Loucy (cell line): ENCODE measurements around the gene EIF5A.

Experiments
- H2AFZ ChIP-seq: fragments of 200-600 bp; sonication (generic); 2 replicates; pipeline ENCODE4 v1.6.0; 2016; ENCODE audit warnings: antibody characterized with exemption, mild to moderate bottlenecking, low read length, moderate library complexity
- H3F3A ChIP-seq: fragments of 200-600 bp; 2 replicates; pipeline ENCODE4 v1.6.0; 2016; ENCODE audit warnings: antibody characterized with exemption, low read depth, mild to moderate bottlenecking
- H3K27me3 ChIP-seq: fragments of 200-600 bp; sonication (generic); 2 replicates; pipeline ENCODE4 v1.6.1; 2014; ENCODE audit warnings: low read length, mild to moderate bottlenecking; ENCODE audit not compliant: insufficient read depth, poor library complexity, severe bottlenecking
- H3K36me3 ChIP-seq: fragments of 200-600 bp; sonication (generic); 2 replicates; pipeline ENCODE4 v1.6.1; 2016; ENCODE audit warnings: low read length; ENCODE audit not compliant: insufficient read depth
- H3K4me1 ChIP-seq: fragments of 200-600 bp; sonication (generic); 2 replicates; pipeline ENCODE4 v1.5.1; 2014; ENCODE audit warnings: low read length, mild to moderate bottlenecking; ENCODE audit not compliant: insufficient read depth, poor library complexity, severe bottlenecking
- H3K4me2 ChIP-seq: fragments of 200-600 bp; sonication (generic); 2 replicates; pipeline ENCODE4 v1.6.0; 2014; ENCODE audit warnings: antibody characterized with exemption, low read length, low read depth, mild to moderate bottlenecking; ENCODE audit not compliant: poor library complexity, severe bottlenecking
- H3K4me3 ChIP-seq: fragments of 200-600 bp; sonication (generic); 2 replicates; pipeline ENCODE4 v1.5.1; 2014; ENCODE audit warnings: low read length, mild to moderate bottlenecking, mixed read lengths; ENCODE audit not compliant: poor library complexity, severe bottlenecking
- H3K79me2 ChIP-seq: fragments of 200-600 bp; sonication (generic); 2 replicates; pipeline ENCODE4 v1.6.1; 2014; ENCODE audit warnings: low read length; ENCODE audit not compliant: insufficient read depth
- H3K9ac ChIP-seq: fragments of 200-600 bp; sonication (generic); 2 replicates; pipeline ENCODE4 v1.6.0; 2014; ENCODE audit warnings: mild to moderate bottlenecking, low read depth, low read length, moderate library complexity; ENCODE audit not compliant: poor library complexity, severe bottlenecking
- H3K9me2 ChIP-seq: fragments of 200-600 bp; sonication (generic); replicated peaks from 2 replicates; pipeline ENCODE4 v1.6.1; 2016; ENCODE audit warnings: low read depth, low read length, mixed read lengths
- H3K9me3 ChIP-seq: fragments of 200-600 bp; sonication (generic); 2 replicates; pipeline ENCODE4 v1.6.1; 2014; ENCODE audit warnings: mild to moderate bottlenecking, antibody characterized with exemption, low read length, low read depth; ENCODE audit not compliant: insufficient read depth
- H4K20me1 ChIP-seq: fragments of 200-600 bp; sonication (generic); 2 replicates; pipeline ENCODE4 v1.6.0; 2014; ENCODE audit warnings: antibody characterized with exemption, low read length, mild to moderate bottlenecking; ENCODE audit not compliant: insufficient read depth, poor library complexity, severe bottlenecking
- EZH2phosphoT487 ChIP-seq: fragments of 200-600 bp; IDR thresholded peaks from 2 replicates; pipeline ENCODE4 v1.6.1; 2018; ENCODE audit warnings: antibody characterized with exemption, mild to moderate bottlenecking, moderate library complexity, borderline replicate concordance
- TF ChIP-seq, protein P1 (sequence below): fragments of 200-600 bp; sonication (generic); conservative IDR thresholded peaks from 2 replicates; pipeline ENCODE4 v1.5.1; 2014; ENCODE audit warnings: mild to moderate bottlenecking, antibody characterized with exemption, low read length

The EIF5A gene

DNA sequence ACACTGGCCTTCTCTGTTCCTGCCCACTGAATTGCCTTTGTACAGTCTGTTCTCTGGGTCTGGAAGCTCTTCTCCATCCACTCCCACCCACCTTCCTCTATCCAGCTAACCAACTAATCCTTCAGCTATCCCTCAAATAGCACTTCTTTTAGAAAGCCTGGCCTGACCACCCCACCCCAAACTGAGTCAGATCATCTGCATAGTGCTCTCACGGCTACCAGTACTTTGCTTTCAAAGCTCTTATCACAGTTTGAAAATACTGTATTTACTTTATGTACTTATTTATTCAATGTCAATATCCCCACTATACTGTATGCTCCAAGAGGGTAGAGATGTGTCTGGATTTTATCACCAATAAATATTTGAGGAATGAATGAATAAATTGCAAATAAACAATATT, 40.6 kb upstream of the EIF5A start:
- no peaks in the 10 kb centered on the region for H3K79me2 ChIP-seq
- H2AFZ ChIP-seq, result no peak overlapping the region
- no peak overlapping the region for H3K9ac ChIP-seq
- H3K4me1 ChIP-seq, result no peaks in the 10 kb centered on the region
- no peaks in the 10 kb centered on the region for H3K36me3 ChIP-seq
- H3K9me2 ChIP-seq, result no peaks in the 10 kb centered on the region
- H3K4me2 ChIP-seq, result no peak overlapping the region
- no peak overlapping the region for H3K4me3 ChIP-seq
- H3K27me3 ChIP-seq, result no peaks in the 10 kb centered on the region
- TF ChIP-seq EZH2phosphoT487, result no peak
- TF ChIP-seq, protein P1, sequence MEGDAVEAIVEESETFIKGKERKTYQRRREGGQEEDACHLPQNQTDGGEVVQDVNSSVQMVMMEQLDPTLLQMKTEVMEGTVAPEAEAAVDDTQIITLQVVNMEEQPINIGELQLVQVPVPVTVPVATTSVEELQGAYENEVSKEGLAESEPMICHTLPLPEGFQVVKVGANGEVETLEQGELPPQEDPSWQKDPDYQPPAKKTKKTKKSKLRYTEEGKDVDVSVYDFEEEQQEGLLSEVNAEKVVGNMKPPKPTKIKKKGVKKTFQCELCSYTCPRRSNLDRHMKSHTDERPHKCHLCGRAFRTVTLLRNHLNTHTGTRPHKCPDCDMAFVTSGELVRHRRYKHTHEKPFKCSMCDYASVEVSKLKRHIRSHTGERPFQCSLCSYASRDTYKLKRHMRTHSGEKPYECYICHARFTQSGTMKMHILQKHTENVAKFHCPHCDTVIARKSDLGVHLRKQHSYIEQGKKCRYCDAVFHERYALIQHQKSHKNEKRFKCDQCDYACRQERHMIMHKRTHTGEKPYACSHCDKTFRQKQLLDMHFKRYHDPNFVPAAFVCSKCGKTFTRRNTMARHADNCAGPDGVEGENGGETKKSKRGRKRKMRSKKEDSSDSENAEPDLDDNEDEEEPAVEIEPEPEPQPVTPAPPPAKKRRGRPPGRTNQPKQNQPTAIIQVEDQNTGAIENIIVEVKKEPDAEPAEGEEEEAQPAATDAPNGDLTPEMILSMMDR, result no peak
- no peaks in the 10 kb centered on the region for H3F3A ChIP-seq
- no peaks in the 10 kb centered on the region for H3K9me3 ChIP-seq
- H4K20me1 ChIP-seq, result no peaks in the 10 kb centered on the region

DNA sequence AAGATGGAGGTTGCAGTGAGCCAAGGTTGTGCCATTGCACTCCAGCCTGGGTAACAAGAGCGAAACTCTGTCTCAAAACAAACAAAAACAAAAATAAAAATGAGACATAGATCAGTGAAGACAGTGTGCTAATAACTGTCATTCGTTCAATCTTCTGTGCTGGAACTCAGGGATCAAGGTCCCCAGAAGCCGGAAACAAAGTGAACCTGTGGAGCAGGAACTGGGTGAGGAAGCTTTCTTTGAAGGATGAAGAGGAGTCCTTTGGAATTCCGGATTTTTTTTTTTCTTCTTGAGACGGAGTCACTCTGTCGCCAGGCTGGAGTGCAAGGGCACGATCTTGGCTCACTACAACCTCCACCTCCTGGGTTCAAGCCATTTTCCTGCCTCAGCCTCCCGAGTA, 28.0 kb upstream of the EIF5A start:
- Histone ChIP-seq H3K27me3 (no peaks in the 10 kb centered on the region), H3K9me3 (no peaks in the 10 kb centered on the region), H3K4me2 (no peak overlapping the region), H2AFZ (no peak overlapping the region), H4K20me1 (no peaks in the 10 kb centered on the region), H3K79me2 (no peaks in the 10 kb centered on the region), H3K36me3 (no peaks in the 10 kb centered on the region), H3K4me3 (no peak overlapping the region), H3K9me2 (no peaks in the 10 kb centered on the region), H3K9ac (no peak overlapping the region), H3K4me1 (peaks cover 13% of the 10 kb centered on the region), H3F3A (0 out of 2 replicates have a peak, but pooled peaks cover 3% of the 10 kb centered on the region)
- TF ChIP-seq, protein P1, result no peak
- no peak for TF ChIP-seq EZH2phosphoT487

DNA sequence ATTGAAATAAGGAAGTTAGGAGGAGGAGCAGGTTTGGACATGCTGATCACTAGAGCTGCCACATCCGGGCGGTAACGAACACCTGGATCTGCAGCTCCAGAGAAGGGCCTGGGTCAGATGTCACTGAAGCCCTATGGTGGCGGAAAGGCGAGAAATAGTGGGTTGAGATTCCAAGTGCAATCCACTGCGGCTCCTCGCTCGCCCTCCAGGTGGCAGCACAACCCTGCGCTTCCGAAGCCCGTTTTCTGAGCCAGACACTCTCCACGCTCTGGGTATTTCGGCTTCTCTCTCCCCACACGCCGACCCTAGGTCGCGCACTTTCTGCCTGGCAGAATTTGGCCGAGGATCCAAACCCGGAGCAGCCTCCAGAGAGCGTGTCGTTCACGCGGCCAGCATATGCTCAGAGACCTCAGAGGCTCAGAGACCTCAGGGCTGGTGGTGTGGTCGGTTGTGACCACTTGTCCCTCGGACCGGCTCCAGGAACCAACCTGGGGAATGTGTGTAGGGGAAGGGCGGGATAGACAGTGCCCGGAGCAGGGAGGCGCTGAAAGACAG, 26.8 kb upstream of the EIF5A start:
- Histone ChIP-seq H3K4me3 (peak overlapping the region; percentile 69), H3K36me3 (no peaks in the 10 kb centered on the region), H3K4me2 (peak overlapping the region; percentile 90), H3K9me2 (no peaks in the 10 kb centered on the region), H3K79me2 (no peaks in the 10 kb centered on the region), H3K4me1 (peaks cover 13% of the 10 kb centered on the region), H3K9ac (peak overlapping the region; percentile 18), H3K27me3 (no peaks in the 10 kb centered on the region), H2AFZ (peak overlapping the region; percentile 83), H4K20me1 (no peaks in the 10 kb centered on the region), H3F3A (0 out of 2 replicates have a peak, but pooled peaks cover 3% of the 10 kb centered on the region), H3K9me3 (no peaks in the 10 kb centered on the region)
- no peak for TF ChIP-seq EZH2phosphoT487
- TF ChIP-seq, protein P1, result peak; percentile 93
